ENCODE data around the gene OR10H3. TPM values are rescaled to one million over a fixed set of nuclear protein-coding genes. Genes with fewer than 3 reads are reported as not detected.
"Not testable (repeated sequence)": the region's sequence is repeated elsewhere in the genome, so short reads cannot be mapped to it uniquely, and the experiment has no call there.

Gene OR10H3
- total and polyA plus RNA-seq, 12 donors: not detected

DNA sequence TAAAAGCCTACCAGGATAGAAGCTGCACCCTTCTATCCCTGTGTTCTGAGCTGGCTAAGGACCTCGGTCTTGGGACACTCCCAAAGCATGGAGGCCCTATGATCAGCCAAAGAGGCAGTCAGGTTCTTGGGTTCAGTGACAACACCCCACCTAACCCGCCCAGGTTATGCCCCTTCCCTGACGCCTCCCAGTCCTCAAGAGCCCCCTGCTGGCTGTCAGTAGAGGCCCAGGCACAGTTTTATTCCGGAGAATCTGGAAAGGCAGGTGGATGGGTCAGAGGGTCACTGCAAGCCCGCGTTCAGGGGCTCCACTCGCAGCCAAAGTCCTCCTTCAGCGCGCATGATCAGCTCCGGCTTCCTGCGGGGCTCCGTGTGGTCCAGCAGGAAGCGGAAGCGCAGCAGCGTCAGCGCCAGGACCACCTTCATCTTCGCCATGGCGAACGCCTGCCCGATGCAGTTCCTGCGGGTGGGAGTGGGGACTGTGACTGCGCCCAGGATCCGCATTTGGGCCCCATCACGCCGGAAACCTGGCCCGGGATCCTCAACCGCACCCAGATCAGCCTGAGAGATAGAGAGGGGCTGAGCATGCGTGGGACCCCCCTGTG is 22.3 kb downstream of the OR10H3 start:
- Histone ChIP-seq H3K9me3 (replicated peaks in 1 of 3) (no peaks in the 10 kb centered on the region), H3K27me3 (peaks cover 38% of the 10 kb centered on the region), H3K27ac (no peak overlapping the region), H3K4me3 (no peak overlapping the region), H3K36me3 (replicated peaks in 1 of 2) (no peaks in the 10 kb centered on the region), H3K4me1 (replicated peaks in 1 of 2) (no peaks in the 10 kb centered on the region)
- TF ChIP-seq, protein P1, sequence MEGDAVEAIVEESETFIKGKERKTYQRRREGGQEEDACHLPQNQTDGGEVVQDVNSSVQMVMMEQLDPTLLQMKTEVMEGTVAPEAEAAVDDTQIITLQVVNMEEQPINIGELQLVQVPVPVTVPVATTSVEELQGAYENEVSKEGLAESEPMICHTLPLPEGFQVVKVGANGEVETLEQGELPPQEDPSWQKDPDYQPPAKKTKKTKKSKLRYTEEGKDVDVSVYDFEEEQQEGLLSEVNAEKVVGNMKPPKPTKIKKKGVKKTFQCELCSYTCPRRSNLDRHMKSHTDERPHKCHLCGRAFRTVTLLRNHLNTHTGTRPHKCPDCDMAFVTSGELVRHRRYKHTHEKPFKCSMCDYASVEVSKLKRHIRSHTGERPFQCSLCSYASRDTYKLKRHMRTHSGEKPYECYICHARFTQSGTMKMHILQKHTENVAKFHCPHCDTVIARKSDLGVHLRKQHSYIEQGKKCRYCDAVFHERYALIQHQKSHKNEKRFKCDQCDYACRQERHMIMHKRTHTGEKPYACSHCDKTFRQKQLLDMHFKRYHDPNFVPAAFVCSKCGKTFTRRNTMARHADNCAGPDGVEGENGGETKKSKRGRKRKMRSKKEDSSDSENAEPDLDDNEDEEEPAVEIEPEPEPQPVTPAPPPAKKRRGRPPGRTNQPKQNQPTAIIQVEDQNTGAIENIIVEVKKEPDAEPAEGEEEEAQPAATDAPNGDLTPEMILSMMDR (IDR thresholded peaks at IDR 0.05): peak in 3 of 6 experiments; percentile 13 to 14 (median 14)
- no peak for TF ChIP-seq POLR2A (IDR thresholded peaks at IDR 0.05)
- no peak for DNase-seq
- intact Hi-C loops (cut with DNase I): no loop called here
- WGBS, 4 donors: 34 to 43% (median 36%) methylated on average over 4 to 28 of the region's 28 CpGs

DNA sequence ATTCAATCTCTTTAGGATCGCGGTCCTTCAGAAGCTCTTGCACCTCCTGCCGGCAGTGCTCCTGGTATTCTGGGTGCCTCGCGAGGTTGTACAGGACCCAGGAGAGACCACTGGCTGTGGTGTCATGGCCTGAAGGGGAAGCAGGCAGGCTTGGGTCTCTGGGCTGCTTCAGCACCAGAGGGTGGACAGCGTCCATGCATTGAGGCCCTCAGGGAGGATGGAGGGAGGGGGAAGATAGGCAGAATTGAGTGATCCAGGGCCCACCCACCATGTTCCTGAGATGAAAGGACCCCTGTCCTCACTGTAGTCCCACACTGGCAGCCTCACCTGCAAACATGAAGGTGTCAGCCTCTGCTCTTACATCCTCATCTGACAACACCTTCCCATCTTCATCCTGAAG is 31.8 kb downstream of the OR10H3 start:
- WGBS, 4 donors: 25 to 60% (median 28%) methylated on average over 4 to 6 of the region's 6 CpGs
- H3K4me1 ChIP-seq (replicated peaks in 1 of 2): no peaks in the 10 kb centered on the region
- no peak for DNase-seq
- no peaks in the 10 kb centered on the region for H3K27me3 ChIP-seq
- intact Hi-C loops (cut with DNase I): no loop called here
- H3K4me3 ChIP-seq: no peak overlapping the region
- H3K36me3 ChIP-seq (replicated peaks in 1 of 2): no peaks in the 10 kb centered on the region
- H3K9me3 ChIP-seq (replicated peaks in 1 of 3): no peaks in the 10 kb centered on the region
- TF ChIP-seq, protein P1 (IDR thresholded peaks at IDR 0.05): no peak
- TF ChIP-seq POLR2A (IDR thresholded peaks at IDR 0.05): no peak
- no peak overlapping the region for H3K27ac ChIP-seq

DNA sequence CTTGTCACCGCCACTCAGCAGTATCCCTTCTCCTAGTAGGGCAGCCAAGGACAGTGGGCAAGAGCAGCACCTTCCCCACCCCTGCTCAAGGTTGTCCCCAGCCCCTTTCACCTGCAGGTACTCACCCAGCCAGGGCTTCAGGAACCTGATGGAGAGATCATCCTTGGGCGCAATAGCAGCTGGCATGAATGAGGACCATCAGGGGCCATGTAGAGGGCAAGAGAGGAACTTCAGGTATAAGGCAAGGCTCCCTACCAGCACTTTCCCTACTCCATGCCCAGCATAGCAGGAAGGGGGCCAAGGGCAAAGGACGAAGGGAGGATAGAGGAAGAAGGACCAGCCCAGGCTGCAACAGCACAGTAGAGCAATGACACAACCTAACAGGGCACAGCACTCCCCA is 36.4 kb downstream of the OR10H3 start:
- intact Hi-C loops (cut with DNase I); H3K27ac ChIP-seq; H3K4me3 ChIP-seq; DNase-seq; H3K4me1 ChIP-seq (replicated peaks in 1 of 2); H3K9me3 ChIP-seq (replicated peaks in 1 of 3); H3K36me3 ChIP-seq (replicated peaks in 1 of 2); H3K27me3 ChIP-seq: not testable (repeated sequence)
- WGBS, 4 donors: 58 to 66% (median 61%) methylated on average over 3 of the region's 3 CpGs

DNA sequence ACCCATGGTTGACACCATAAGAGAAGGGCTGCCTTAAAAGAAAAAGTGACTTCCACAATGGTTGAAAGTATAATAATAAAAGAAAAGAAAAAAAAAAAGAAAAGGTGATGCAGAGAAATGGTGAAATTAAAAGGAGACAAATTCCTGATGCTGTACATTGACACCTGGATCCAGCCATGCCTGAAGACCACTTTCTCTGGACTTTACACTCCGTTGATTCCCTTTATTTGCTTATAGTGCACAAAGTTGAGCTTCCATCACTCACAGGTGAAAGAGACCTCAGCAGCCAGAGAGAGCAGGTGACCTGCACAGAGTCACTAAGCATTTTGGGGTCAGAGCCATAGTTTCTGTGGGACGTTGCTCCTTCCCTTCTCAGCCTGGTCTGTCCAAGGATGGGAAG is 37.5 kb downstream of the OR10H3 start:
- TF ChIP-seq, protein P1 (IDR thresholded peaks at IDR 0.05): no peak
- intact Hi-C loops (cut with DNase I): no loop called here

DNA sequence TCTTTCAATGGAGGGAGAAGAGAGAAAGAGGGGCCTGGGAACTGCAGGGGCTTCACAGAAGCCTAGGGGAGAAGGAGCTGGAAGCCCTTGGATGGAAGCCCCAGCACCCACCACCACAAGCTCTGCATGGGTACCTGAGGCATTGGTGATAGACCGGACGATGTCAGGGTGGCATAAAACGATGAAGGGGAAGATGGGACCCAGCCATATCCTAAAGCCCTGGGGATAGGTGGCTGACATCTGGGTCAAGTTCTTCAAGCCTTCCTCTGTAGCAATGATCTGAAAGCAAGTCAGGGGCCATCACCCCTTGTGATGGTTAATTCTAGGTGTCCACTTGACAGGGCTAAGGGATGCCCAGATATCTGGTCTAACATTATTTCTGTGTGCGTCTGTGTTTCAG is 38.5 kb downstream of the OR10H3 start:
- Histone ChIP-seq H3K4me3 (no peak overlapping the region), H3K4me1 (replicated peaks in 1 of 2) (no peaks in the 10 kb centered on the region), H3K9me3 (replicated peaks in 1 of 3) (no peaks in the 10 kb centered on the region), H3K27ac (no peak overlapping the region), H3K36me3 (replicated peaks in 1 of 2) (no peaks in the 10 kb centered on the region), H3K27me3 (no peaks in the 10 kb centered on the region)
- intact Hi-C loops (cut with DNase I): no loop called here
- DNase-seq: no peak
- TF ChIP-seq, protein P1 (IDR thresholded peaks at IDR 0.05): no peak
- no peak for TF ChIP-seq POLR2A (IDR thresholded peaks at IDR 0.05)
- 75 to 94% (median 81%) methylated on average over 4 of the region's 4 CpGs for WGBS, 4 donors

More for the DNA sequence above, 37.5 kb downstream of the OR10H3 start:
- no peak for DNase-seq
- Histone ChIP-seq H3K36me3 (replicated peaks in 1 of 2) (no peaks in the 10 kb centered on the region), H3K4me3 (no peak overlapping the region), H3K27me3 (no peaks in the 10 kb centered on the region), H3K27ac (no peak overlapping the region), H3K4me1 (replicated peaks in 1 of 2) (no peaks in the 10 kb centered on the region), H3K9me3 (replicated peaks in 1 of 3) (no peaks in the 10 kb centered on the region)
- WGBS, 4 donors: 31 to 56% (median 51%) methylated on average over 2 of the region's 2 CpGs

All from adrenal gland (tissue), 12 donors.